Measurements from ENCODE around the gene CASD1. TPM values are rescaled to one million over a fixed set of nuclear protein-coding genes. Genes with fewer than 3 reads are reported as not detected.

Gene CASD1
- total RNA-seq, 4 donors from 2014 or later, result 21.7 to 73.7 (median 63.3) TPM

GRCh38 chr7:94577357-94577756 is 67.7 kb downstream of the CASD1 start:
- H3K27ac ChIP-seq, result no peak overlapping the region
- no peaks in the 10 kb centered on the region for H3K27me3 ChIP-seq
- H3K36me3 ChIP-seq, result peaks cover 0 to 14% (median 6%) of the 10 kb centered on the region in 4 donors
- intact Hi-C loops (cut with DNase I; ENCODE audit: low total_unique reads), result no loop called here
- H3K4me3 ChIP-seq, result no peak overlapping the region
- peaks cover 17 to 26% of the 10 kb centered on the region in 2 donors for H3K9me3 ChIP-seq
- in situ Hi-C loops (cut with MboI; ENCODE audit: low pct_ligation_motif_present in 1 of 4, low pct_unique_long_range_greater_than_20kb in 1 of 4, low sequenced_read_pairs in 3 of 4), result no loop called here
- H3K4me1 ChIP-seq, result no peaks in the 10 kb centered on the region
- no peak for DNase-seq
- WGBS, 2 donors (ENCODE audit: low coverage in 1 of 2), result 88 to 96% methylated on average over 1 of the region's 1 CpG
- TF ChIP-seq CTCF (IDR thresholded peaks at IDR 0.05), result no peak
- no peak for TF ChIP-seq POLR2A (IDR thresholded peaks at IDR 0.05)
- TF ChIP-seq EP300 (IDR thresholded peaks at IDR 0.05; ENCODE audit: low read depth), result no peak
- TF ChIP-seq POLR2AphosphoS5 (IDR thresholded peaks at IDR 0.05), result no peak

- H3K36me3 ChIP-seq, result peaks cover 0 to 14% (median 6%) of the 10 kb centered on the region in 4 donors
- intact Hi-C loops (cut with DNase I; ENCODE audit: low total_unique reads) (no loop called here), in situ Hi-C loops (cut with MboI; ENCODE audit: low pct_ligation_motif_present in 1 of 4, low pct_unique_long_range_greater_than_20kb in 1 of 4, low sequenced_read_pairs in 3 of 4) (no loop called here)
- TF ChIP-seq EP300 (IDR thresholded peaks at IDR 0.05; ENCODE audit: low read depth), result no peak
- no peak for TF ChIP-seq CTCF (IDR thresholded peaks at IDR 0.05)
- TF ChIP-seq POLR2AphosphoS5 (IDR thresholded peaks at IDR 0.05), result no peak
- no peak for TF ChIP-seq POLR2A (IDR thresholded peaks at IDR 0.05)
- no peaks in the 10 kb centered on the region for H3K4me1 ChIP-seq
- peaks cover 17 to 18% of the 10 kb centered on the region in 2 donors for H3K9me3 ChIP-seq
- H3K27me3 ChIP-seq, result no peaks in the 10 kb centered on the region
- DNase-seq, result no peak
- H3K4me3 ChIP-seq, result no peak overlapping the region
- H3K27ac ChIP-seq, result no peak overlapping the region
These were observed 69.0 kb downstream of the CASD1 start for GRCh38 chr7:94578614-94579013.

GRCh38 chr7:94579470-94579869 is 69.9 kb downstream of the CASD1 start:
- TF ChIP-seq EP300 (IDR thresholded peaks at IDR 0.05; ENCODE audit: low read depth), result no peak
- TF ChIP-seq POLR2AphosphoS5 (IDR thresholded peaks at IDR 0.05), result no peak
- no peak for TF ChIP-seq POLR2A (IDR thresholded peaks at IDR 0.05)
- TF ChIP-seq CTCF (IDR thresholded peaks at IDR 0.05), result no peak
- in situ Hi-C loops (cut with MboI; ENCODE audit: low pct_ligation_motif_present in 1 of 4, low pct_unique_long_range_greater_than_20kb in 1 of 4, low sequenced_read_pairs in 3 of 4) (no loop called here), intact Hi-C loops (cut with DNase I; ENCODE audit: low total_unique reads) (no loop called here)
- DNase-seq, result no peak
- H3K4me1 ChIP-seq, result no peaks in the 10 kb centered on the region
- H3K4me3 ChIP-seq, result no peak overlapping the region
- H3K9me3 ChIP-seq, result peaks cover 14 to 15% of the 10 kb centered on the region in 2 donors
- no peaks in the 10 kb centered on the region for H3K27me3 ChIP-seq
- no peak overlapping the region for H3K27ac ChIP-seq
- WGBS, 2 donors (ENCODE audit: low coverage in 1 of 2), result 90 to 96% methylated on average over 2 of the region's 2 CpGs
- peaks cover 0 to 12% (median 3%) of the 10 kb centered on the region in 4 donors for H3K36me3 ChIP-seq

GRCh38 chr7:94580601-94581000 is 71.0 kb downstream of the CASD1 start:
- Histone ChIP-seq H3K4me1 (no peaks in the 10 kb centered on the region), H3K36me3 (peaks cover 0 to 2% (median 1%) of the 10 kb centered on the region in 4 donors), H3K27ac (no peak overlapping the region), H3K27me3 (no peaks in the 10 kb centered on the region), H3K4me3 (no peak overlapping the region), H3K9me3 (peaks cover 3 to 4% of the 10 kb centered on the region in 2 donors)
- in situ Hi-C loops (cut with MboI; ENCODE audit: low pct_ligation_motif_present in 1 of 4, low pct_unique_long_range_greater_than_20kb in 1 of 4, low sequenced_read_pairs in 3 of 4), result no loop called here
- no peak for DNase-seq
- 74 to 75% methylated on average over 1 of the region's 1 CpG for whole genome bisulfite sequencing, 2 donors (ENCODE audit: low coverage in 1 of 2)
- intact Hi-C loops (cut with DNase I; ENCODE audit: low total_unique reads), result no loop called here
- TF ChIP-seq POLR2A (IDR thresholded peaks at IDR 0.05) (no peak), CTCF (IDR thresholded peaks at IDR 0.05) (no peak), POLR2AphosphoS5 (IDR thresholded peaks at IDR 0.05) (no peak), EP300 (IDR thresholded peaks at IDR 0.05; ENCODE audit: low read depth) (no peak)

All from transverse colon (tissue), 4 donors.